RWPE1 (cell line): ENCODE data around the gene PROK1.
A peak's percentile ranks its signal among the peaks of the same experiment; 100 is the strongest.

ENCODE experiments used
- CTCF ChIA-PET: fragments of 350-600 bp; sonication (Branson Sonifier 250); formaldehyde crosslinking; extraction: SDS; loops from one replicate; lab custom pipeline; 2021; lab: Yijun Ruan, JAX
- POLR2A ChIA-PET: fragments of 400-600 bp; formaldehyde crosslinking; extraction: SDS; loops from one replicate; lab custom pipeline; 2020; ENCODE audit warnings: antibody characterized with exemption; ENCODE audit not compliant: low non-redundant PET; lab: Yijun Ruan, JAX
- DNase-seq: peaks from one replicate; pipeline ENCODE4 v3.0.0; 2012; ENCODE audit warnings: low spot score
- H3K27ac ChIP-seq: fragments of 450-650 bp; 2 replicates; pipeline ENCODE4 v1.5.1; 2017
- CTCF ChIP-seq: fragments of 450-650 bp; conservative IDR thresholded peaks from 2 replicates; pipeline ENCODE4 v1.5.1; 2017; ENCODE audit warnings: low read depth, mild to moderate bottlenecking

PROK1 gene

GRCh38 chr1:110420874-110421793 is 29.8 kb upstream of the PROK1 start:
- POLR2A ChIA-PET = no interaction called here
- DNase-seq = peak; percentile 24
- CTCF ChIA-PET = interaction anchor here (1.5 kb wide), 1 partner anchor 75 kb away, joined by 4 read pairs; no protein-coding TSS in a partner anchor
- TF ChIP-seq CTCF = no peak
- no peak overlapping the region for H3K27ac ChIP-seq

GRCh38 chr1:110424699-110425611 is 26.0 kb upstream of the PROK1 start:
- no peak overlapping the region for H3K27ac ChIP-seq
- no peak for TF ChIP-seq CTCF
- DNase-seq = no peak
- ChIA-PET CTCF (interaction anchor here (0.6 to 0.7 kb wide), 2 partner anchors 10 to 368 kb away, joined by 3 read pairs; no protein-coding TSS in a partner anchor), POLR2A (interaction anchor here (0.6 kb wide), 1 partner anchor 67 kb away, joined by 3 read pairs; no protein-coding TSS in a partner anchor)

- ChIA-PET CTCF (interaction anchor here (0.6 to 1.3 kb wide), 2 partner anchors 9 to 13 kb away, joined by 3 to 4 read pairs; no protein-coding TSS in a partner anchor), POLR2A (no interaction called here)
- no peak for DNase-seq
- no peak overlapping the region for H3K27ac ChIP-seq
- TF ChIP-seq CTCF = no peak
Observed at GRCh38 chr1:110425612-110426152, 25.3 kb upstream of the PROK1 start.

GRCh38 chr1:110426854-110427253 is 24.1 kb upstream of the PROK1 start:
- H3K27ac ChIP-seq = no peak overlapping the region
- no peak for TF ChIP-seq CTCF
- CTCF ChIA-PET = interaction anchor here (1.3 kb wide), 1 partner anchor 14 kb away, joined by 4 read pairs; no protein-coding TSS in a partner anchor
- no peak for DNase-seq
- POLR2A ChIA-PET = no interaction called here

GRCh38 chr1:110428946-110429345 is 22.0 kb upstream of the PROK1 start:
- CTCF ChIA-PET = interaction anchor here (0.6 to 0.7 kb wide), 3 partner anchors 10 to 219 kb away, joined by 4 to 6 read pairs (median 5); partner anchors contain the start of gene RBM15
- POLR2A ChIA-PET = no interaction called here
- H3K27ac ChIP-seq = no peak overlapping the region
- TF ChIP-seq CTCF = no peak
- no peak for DNase-seq

GRCh38 chr1:110430366-110430765 is 20.6 kb upstream of the PROK1 start:
- CTCF ChIA-PET = interaction anchor here (0.9 to 1.6 kb wide), 5 partner anchors 18 to 233 kb away, joined by 3 to 12 read pairs (median 3); no protein-coding TSS in a partner anchor

More at GRCh38 chr1:110430366-110430765, 20.6 kb upstream of the PROK1 start:
- no peak for TF ChIP-seq CTCF
- POLR2A ChIA-PET = no interaction called here
- no peak overlapping the region for H3K27ac ChIP-seq
- DNase-seq = no peak
